Left ventricle myocardium superior (tissue), 1 donor: ENCODE measurements around the gene STIM2. TPM values are rescaled to one million over a fixed set of nuclear protein-coding genes. Genes with fewer than 3 reads are reported as not detected.

Experiments
- ATAC-seq: fragments of 200-7000 bp; cut with Tn5 transposase; one replicate; pipeline ENCODE4 v1.9.1; 2020; ENCODE audit warnings: mild to moderate bottlenecking, moderate library complexity
- DNase-seq: peaks from one replicate; pipeline ENCODE4 v3.0.0-alpha.2; 2020
- intact Hi-C: fragments of 100-400 bp; cut with micrococcal nuclease; formaldehyde crosslinking; loops from one replicate; pipeline ENCODE4 v1.11.0; 2022
- total RNA-seq: library from RNA; stranded (reverse); fragmentation: NEBNext Ultra II Directional; extraction: Animal tissue kit (Norgen Biotek cat#: 25700); gene quantifications from one replicate; pipeline ENCODE4 v1.2.1, GENCODE V29; 2021
- donor health status: DM: no; HTN: yes; CAD: no; lungs with severe emphysema.

STIM2 gene
- total RNA-seq, 1 donor from 2014 or later, result 12.5 TPM

GRCh38 chr4:26863512-26863911 is 2.9 kb downstream of the STIM2 start:
- intact Hi-C loops, result no loop called here
- ATAC-seq (no peak), DNase-seq (no peak)

GRCh38 chr4:26864899-26865298 is 4.3 kb downstream of the STIM2 start:
- ATAC-seq, result no peak
- DNase-seq, result no peak
- intact Hi-C loops, result no loop called here

- ATAC-seq (no peak), DNase-seq (no peak)
- intact Hi-C loops, result no loop called here
These were observed 5.6 kb downstream of the STIM2 start for GRCh38 chr4:26866203-26866602.

GRCh38 chr4:26866781-26867180 is 6.1 kb downstream of the STIM2 start:
- intact Hi-C loops, result no loop called here
- ATAC-seq (no peak), DNase-seq (no peak)

GRCh38 chr4:26867914-26868684 is 7.5 kb downstream of the STIM2 start:
- intact Hi-C loops, result no loop called here
- peak; percentile 43 for ATAC-seq
- DNase-seq, result no peak

- no peak for DNase-seq
- intact Hi-C loops, result no loop called here
- ATAC-seq, result no peak
These were observed 10.1 kb downstream of the STIM2 start for GRCh38 chr4:26870576-26871262.

- no peak for ATAC-seq
- intact Hi-C loops, result no loop called here
These were observed 11.0 kb downstream of the STIM2 start for GRCh38 chr4:26871611-26872010.

GRCh38 chr4:26873391-26874026 is 12.9 kb downstream of the STIM2 start:
- intact Hi-C loops, result no loop called here
- ATAC-seq (peak; percentile 41), DNase-seq (no peak)

More at GRCh38 chr4:26871611-26872010, 11.0 kb downstream of the STIM2 start:
- no peak for DNase-seq

GRCh38 chr4:26874110-26874509 is 13.5 kb downstream of the STIM2 start:
- ATAC-seq (no peak), DNase-seq (no peak)
- intact Hi-C loops, result no loop called here

- no peak for ATAC-seq
- no peak for DNase-seq
- intact Hi-C loops, result no loop called here
These were observed 16.8 kb downstream of the STIM2 start for GRCh38 chr4:26877406-26877805.

GRCh38 chr4:26877961-26878360 is 17.3 kb downstream of the STIM2 start:
- DNase-seq, result no peak
- intact Hi-C loops, result no loop called here
- no peak for ATAC-seq

- no peak for DNase-seq
- ATAC-seq, result no peak
- intact Hi-C loops, result no loop called here
These were observed 18.3 kb downstream of the STIM2 start for GRCh38 chr4:26878794-26879391.

GRCh38 chr4:26879805-26880204 is 19.2 kb downstream of the STIM2 start:
- ATAC-seq (no peak), DNase-seq (no peak)
- intact Hi-C loops, result no loop called here

GRCh38 chr4:26884026-26884425 is 23.4 kb downstream of the STIM2 start:
- intact Hi-C loops, result no loop called here
- DNase-seq (no peak), ATAC-seq (no peak)

- intact Hi-C loops, result no loop called here
- ATAC-seq, result no peak
- no peak for DNase-seq
These were observed 23.9 kb downstream of the STIM2 start for GRCh38 chr4:26884486-26884988.

- peak; percentile 50 for ATAC-seq
- intact Hi-C loops, result no loop called here
- DNase-seq, result no peak
These were observed 25.3 kb downstream of the STIM2 start for GRCh38 chr4:26885912-26886274.

GRCh38 chr4:26887143-26887542 is 26.5 kb downstream of the STIM2 start:
- ATAC-seq (no peak), DNase-seq (no peak)
- intact Hi-C loops, result no loop called here

GRCh38 chr4:26887809-26888208 is 27.2 kb downstream of the STIM2 start:
- DNase-seq (no peak), ATAC-seq (no peak)
- intact Hi-C loops, result no loop called here

- intact Hi-C loops, result no loop called here
- no peak for ATAC-seq
- DNase-seq, result no peak
These were observed 28.7 kb downstream of the STIM2 start for GRCh38 chr4:26889356-26889755.

GRCh38 chr4:26891054-26891453 is 30.4 kb downstream of the STIM2 start:
- intact Hi-C loops, result no loop called here
- no peak for ATAC-seq
- no peak for DNase-seq
